GM19025 (cell line): ENCODE measurements around the gene BCAS1.

Experiments
- ATAC-seq: cut with Tn5 transposase; IDR thresholded peaks from one replicate; pipeline ENCODE4 v1.9.1; 2021; ENCODE audit warnings: mild to moderate bottlenecking, low read depth, moderate library complexity; ENCODE audit not compliant: unreplicated experiment

BCAS1 gene

GRCh38 chr20:54051068-54051467, 19.3 kb downstream of the BCAS1 start:
- no peak for ATAC-seq

GRCh38 chr20:54048891-54049545, 21.4 kb downstream of the BCAS1 start:
- ATAC-seq = no peak

- ATAC-seq = no peak
Observed at GRCh38 chr20:54048481-54048880, 21.9 kb downstream of the BCAS1 start.

GRCh38 chr20:54047720-54048119, 22.7 kb downstream of the BCAS1 start:
- ATAC-seq = no peak

- no peak for ATAC-seq
Observed at GRCh38 chr20:54047048-54047447, 23.3 kb downstream of the BCAS1 start.

GRCh38 chr20:54044156-54044555, 26.2 kb downstream of the BCAS1 start:
- ATAC-seq = peak; percentile 63

GRCh38 chr20:54043076-54043967, 27.1 kb downstream of the BCAS1 start:
- ATAC-seq = peak; percentile 24

- no peak for ATAC-seq
Observed at GRCh38 chr20:54042021-54042420, 28.4 kb downstream of the BCAS1 start.

- no peak for ATAC-seq
Observed at GRCh38 chr20:54041336-54041735, 29.1 kb downstream of the BCAS1 start.

- no peak for ATAC-seq
Observed at GRCh38 chr20:54040531-54040930, 29.9 kb downstream of the BCAS1 start.

GRCh38 chr20:54038961-54039360, 31.4 kb downstream of the BCAS1 start:
- ATAC-seq = no peak

GRCh38 chr20:54037525-54037924, 32.9 kb downstream of the BCAS1 start:
- no peak for ATAC-seq

GRCh38 chr20:54029643-54030042, 40.8 kb downstream of the BCAS1 start:
- no peak for ATAC-seq

GRCh38 chr20:54029176-54029575, 41.2 kb downstream of the BCAS1 start:
- ATAC-seq = no peak

- ATAC-seq = no peak
Observed at GRCh38 chr20:54028276-54029011, 42.0 kb downstream of the BCAS1 start.

- no peak for ATAC-seq
Observed at GRCh38 chr20:54027704-54028103, 42.7 kb downstream of the BCAS1 start.

GRCh38 chr20:54026295-54027064, 43.9 kb downstream of the BCAS1 start:
- no peak for ATAC-seq

- no peak for ATAC-seq
Observed at GRCh38 chr20:54025251-54025771, 45.1 kb downstream of the BCAS1 start.

- no peak for ATAC-seq
Observed at GRCh38 chr20:54023406-54023805, 47.0 kb downstream of the BCAS1 start.
